K562 (cell line): ENCODE measurements around the gene KCNF1. TPM values are rescaled to one million over a fixed set of nuclear protein-coding genes. Genes with fewer than 3 reads are reported as not detected.

Experiments
- ATAC-seq: fragments of 200-7000 bp; cut with Tn5 transposase; 3 replicates; pipeline ENCODE4 v1.9.1; 2020; ENCODE audit warnings: moderate library complexity
- BruUV-seq: library from RNA; stranded (reverse); fragments of 400-500 nt; replicated peaks from 2 replicates; lab custom pipeline; 2021; lab: Mats Ljungman, UMichigan
- CTCF ChIA-PET: fragments of 300-600 bp; formaldehyde crosslinking; extraction: SDS; loops from one replicate; lab custom pipeline; 2021; ENCODE audit warnings: low intra/inter-chr PET ratio; lab: Yijun Ruan, JAX
- POLR2A ChIA-PET: fragments of 300-600, 350-650 bp; sonication (Branson Sonifier 250); formaldehyde crosslinking; extraction: SDS; loops from one replicate; lab custom pipeline; 2021; ENCODE audit warnings: antibody characterized with exemption, inconsistent platforms; lab: Yijun Ruan, JAX
- DNase-seq, 4 experiments: peaks; one replicate each; pipeline versions ENCODE4 v3.0.0 to v3.0.0-alpha.2; 2011 to 2018; ENCODE audit warnings: low spot score in 3 of 4, mixed read lengths in 3 of 4; ENCODE audit errors: extremely low read depth in 1 of 4
- FAIRE-seq: peaks from 2 replicates; lab custom pipeline; 2011; peaks lifted over from hg19 to GRCh38; lab: Jason Lieb, UNC
- H2AFZ ChIP-seq: 2 replicates; pipeline ENCODE4 v1.6.0; 2011; ENCODE audit warnings: low read depth, low read length, control low read depth, inconsistent platforms
- H3K27ac ChIP-seq: fragments of 200-600 bp; 3 replicates; pipeline ENCODE4 v1.8.0; 2011; ENCODE audit warnings: low read depth, mild to moderate bottlenecking, control low read depth, inconsistent platforms, low read length, moderate library complexity, mixed read lengths; ENCODE audit errors: extremely low read depth
- H3K27me3 ChIP-seq, 2 experiments: fragments of 300-600 bp in 1 of 2; 2 replicates in 1 of 2; 3 replicates in 1 of 2; pipeline versions ENCODE4 v1.6.0 to v1.8.0; 2011; ENCODE audit warnings: inconsistent platforms in 2 of 2, low read length in 2 of 2, mild to moderate bottlenecking in 1 of 2, mixed read lengths in 1 of 2, moderate library complexity in 1 of 2; ENCODE audit not compliant: control insufficient read depth in 2 of 2, insufficient read depth in 2 of 2
- H3K36me3 ChIP-seq: fragments of 300-600 bp; 3 replicates; pipeline ENCODE4 v1.8.0; 2011; ENCODE audit warnings: mild to moderate bottlenecking, low read length, inconsistent platforms; ENCODE audit not compliant: control insufficient read depth, insufficient read depth
- H3K4me1 ChIP-seq, 2 experiments: fragments of 200-600 bp in 1 of 2; replicated peaks in 1 of 2; 2 replicates in 1 of 2; 3 replicates in 1 of 2; pipeline versions ENCODE4 v1.5.1 to v1.8.0; 2011; ENCODE audit warnings: inconsistent platforms in 2 of 2, low read length in 2 of 2, mild to moderate bottlenecking in 1 of 2, mixed read lengths in 1 of 2, moderate library complexity in 1 of 2; ENCODE audit not compliant: control insufficient read depth in 2 of 2, insufficient read depth in 2 of 2
- H3K4me2 ChIP-seq: 2 replicates; pipeline ENCODE4 v1.6.1; 2011; ENCODE audit warnings: low read length, control low read depth, inconsistent platforms, mixed read lengths; ENCODE audit not compliant: insufficient read depth
- H3K4me3 ChIP-seq: fragments of 200-600 bp; sonication (generic), shearing (Covaris generic); 2 replicates; pipeline ENCODE4 v1.5.1; 2016; ENCODE audit warnings: control low read depth, inconsistent platforms
- H3K79me2 ChIP-seq: fragments of 200-600 bp; 3 replicates; pipeline ENCODE4 v1.8.0; 2011; ENCODE audit warnings: low read length, inconsistent platforms; ENCODE audit not compliant: control insufficient read depth, insufficient read depth
- H3K9ac ChIP-seq, 2 experiments: 2 replicates each; pipeline versions ENCODE4 v1.6.0 to v1.6.1; 2011; ENCODE audit warnings: low read depth in 2 of 2, low read length in 2 of 2, control low read depth in 1 of 2, inconsistent platforms in 1 of 2, mild to moderate bottlenecking in 1 of 2, mixed read lengths in 1 of 2; ENCODE audit not compliant: insufficient read depth in 1 of 2
- H3K9me1 ChIP-seq: one replicate; pipeline ENCODE4 v1.6.0; 2011; ENCODE audit warnings: inconsistent platforms, mild to moderate bottlenecking, low read length, moderate library complexity; ENCODE audit not compliant: control insufficient read depth, insufficient read depth
- H3K9me3 ChIP-seq: replicated peaks from 2 replicates; pipeline ENCODE4 v1.5.1; 2011; ENCODE audit warnings: low read depth, low read length, inconsistent platforms; ENCODE audit not compliant: control insufficient read depth, insufficient read depth
- H4K20me1 ChIP-seq: replicated peaks from 2 replicates; pipeline ENCODE4 v1.6.1; 2011; ENCODE audit warnings: low read length, inconsistent platforms, mixed read lengths; ENCODE audit not compliant: control insufficient read depth, insufficient read depth
- FOXK2 ChIP-seq, 2 experiments: fragments of 450-650 bp; IDR thresholded peaks in 1 of 2; conservative IDR thresholded peaks in 1 of 2; 2 replicates each; pipeline ENCODE4 v1.6.1; 2016; ENCODE audit warnings: low read depth in 2 of 2, mild to moderate bottlenecking in 1 of 2
- HDAC2 ChIP-seq: fragments of 450-650 bp; IDR thresholded peaks from 2 replicates; pipeline ENCODE4 v1.6.1; 2016; ENCODE audit warnings: mild to moderate bottlenecking
- RBM25 ChIP-seq: fragments of 200-400 bp; formaldehyde crosslinking; IDR thresholded peaks from 2 replicates; pipeline ENCODE4 v1.6.1; 2018; ENCODE audit warnings: low read length, low read depth, moderate library complexity; ENCODE audit not compliant: severe bottlenecking
- RBM34 ChIP-seq: fragments of 200-400 bp; formaldehyde crosslinking; IDR thresholded peaks from 2 replicates; pipeline ENCODE4 v1.6.1; 2018; ENCODE audit warnings: low read length, borderline replicate concordance; ENCODE audit not compliant: insufficient read depth
- TEAD2 ChIP-seq: fragments of 450-650 bp; IDR thresholded peaks from 2 replicates; pipeline ENCODE4 v1.6.1; 2016; ENCODE audit warnings: missing genetic modification characterization, control low read depth, missing compliant biosample characterization
- WGBS: fragments of 100-300 bp; shearing (Covaris generic); methylation state at CpG from one replicate; pipeline ENCODE4 v1.1.6; 2016; ENCODE audit warnings: low coverage, mixed read lengths; ENCODE audit not compliant: insufficient coverage; ENCODE audit errors: missing lambda C conversion rate; 5-methylcytosine and 5-hydroxymethylcytosine counted together
- in situ Hi-C: fragments of 300-500 bp; cut with MboI; formaldehyde crosslinking; loops from 4 replicates; pipeline ENCODE4 v1.15.0; 2018; ENCODE audit warnings: inconsistent platforms, mixed read lengths
- intact Hi-C: fragments of 100-400 bp; cut with micrococcal nuclease; formaldehyde crosslinking; loops from 2 replicates; pipeline ENCODE4 v1.14.2; 2022
- polyA plus RNA-seq, 8 experiments: library from polyadenylated mRNA; depleted of rRNA in 4 of 8; stranded (reverse) in 5 of 8; unstranded in 3 of 8; fragments of >200 nt; fragmentation: Nextera tagmentation in 2 of 8; fragmentation: Illumina TruSeq in 1 of 8; extraction: Ambion mirVana in 2 of 8; extraction: Trizol in 1 of 8; gene quantifications; 2 replicates each; pipeline versions ENCODE4 v1.2.1 to v1.2.3, GENCODE V29; 2011 to 2014; ENCODE audit warnings: inconsistent platforms in 1 of 8, missing spikeins in 1 of 8
- total RNA-seq, 7 experiments: library from RNA; depleted of rRNA in 6 of 7; stranded (reverse); fragments of >200 nt in 6 of 7; fragmentation: Illumina TruSeq in 2 of 7; extraction: Trizol in 2 of 7; gene quantifications; 2 replicates each; pipeline versions ENCODE4 v1.2.1 to v1.2.3, GENCODE V29; 2011 to 2021; ENCODE audit warnings: low replicate concordance in 1 of 7

KCNF1 gene
- total and polyA plus RNA-seq, 9 of the 15 experiments (the other 6 are each of a cell fraction or from before 2014, with no cell fraction given): not detected

- H3K4me2 ChIP-seq: no peak overlapping the region
- WGBS: 3% methylated on average over 12 of the region's 15 CpGs
- ATAC-seq (no peak), FAIRE-seq (no peak), DNase-seq (no peak)
- H3K9me3 ChIP-seq: no peaks in the 10 kb centered on the region; the same call in 1 of the 2 replicates
- peaks cover 20 to 36% of the 10 kb centered on the region in 2 experiments for H3K27me3 ChIP-seq
- H2AFZ ChIP-seq: no peak overlapping the region
- intact Hi-C loops: no loop called here
- ChIA-PET POLR2A (interaction anchor here (0.6 to 1.2 kb wide), 3 partner anchors 22 to 125 kb away, joined by 4 read pairs; no protein-coding TSS in a partner anchor), CTCF (no interaction called here)
- no peaks in the 10 kb centered on the region for H3K79me2 ChIP-seq
- no peaks in the 10 kb centered on the region for H3K36me3 ChIP-seq
- no peak overlapping the region for H3K4me3 ChIP-seq
- no peak overlapping the region for H3K27ac ChIP-seq
- no peaks in the 10 kb centered on the region for H4K20me1 ChIP-seq
- in situ Hi-C loops: no loop called here
- TF ChIP-seq RBM25 (no peak), FOXK2 (conservative IDR thresholded peaks at IDR 0.05 in 1 of 2, IDR thresholded peaks at IDR 0.05 in 1 of 2; ENCODE audit: low read depth in 2 of 2) (no peak), RBM34 (no peak), HDAC2 (no peak), TEAD2 (no peak)
- TF ChIP-seq, all 486 proteins: peak for 0
- H3K9me1 ChIP-seq: no peaks in the 10 kb centered on the region
- BruUV-seq: no TSS peak
- no peak overlapping the region; a peak in 1 of 4 replicates for H3K9ac ChIP-seq
- H3K4me1 ChIP-seq: no peaks in the 10 kb centered on the region
Observed at GRCh38 chr2:10868465-10869314, 43.0 kb upstream of the KCNF1 start.
